ENCODE results near the gene LYPD6.
A peak's percentile ranks its signal among the peaks of the same experiment; 100 is the strongest.

LYPD6 gene

GRCh38 chr2:149438330-149438960, 108.1 kb downstream of the LYPD6 start:
- TF ChIP-seq CTCF (IDR thresholded peaks at IDR 0.05; ENCODE audit: low read depth, low read length, missing control alignments), result no peak
- DNase-seq (ENCODE audit: low read depth), result peak; percentile 19
- H3K4me3 ChIP-seq (ENCODE audit: low read depth, low read length), result no peak overlapping the region

GRCh38 chr2:149441255-149441654, 110.9 kb downstream of the LYPD6 start:
- TF ChIP-seq CTCF (IDR thresholded peaks at IDR 0.05; ENCODE audit: low read depth, low read length, missing control alignments), result no peak
- H3K4me3 ChIP-seq (ENCODE audit: low read depth, low read length), result no peak overlapping the region
- no peak for DNase-seq (ENCODE audit: low read depth)

- TF ChIP-seq CTCF (IDR thresholded peaks at IDR 0.05; ENCODE audit: low read depth, low read length, missing control alignments), result no peak
- no peak for DNase-seq (ENCODE audit: low read depth)
- H3K4me3 ChIP-seq (ENCODE audit: low read depth, low read length), result no peak overlapping the region
Observed at GRCh38 chr2:149442346-149442745, 112.0 kb downstream of the LYPD6 start.

GRCh38 chr2:149443150-149443549, 112.8 kb downstream of the LYPD6 start:
- H3K4me3 ChIP-seq (ENCODE audit: low read depth, low read length), result no peak overlapping the region
- no peak for DNase-seq (ENCODE audit: low read depth)
- no peak for TF ChIP-seq CTCF (IDR thresholded peaks at IDR 0.05; ENCODE audit: low read depth, low read length, missing control alignments)

GRCh38 chr2:149446748-149447147, 116.4 kb downstream of the LYPD6 start:
- DNase-seq (ENCODE audit: low read depth), result no peak
- H3K4me3 ChIP-seq (ENCODE audit: low read depth, low read length), result no peak overlapping the region
- no peak for TF ChIP-seq CTCF (IDR thresholded peaks at IDR 0.05; ENCODE audit: low read depth, low read length, missing control alignments)

GRCh38 chr2:149448315-149448714, 117.9 kb downstream of the LYPD6 start:
- H3K4me3 ChIP-seq (ENCODE audit: low read depth, low read length), result no peak overlapping the region
- DNase-seq (ENCODE audit: low read depth), result no peak
- no peak for TF ChIP-seq CTCF (IDR thresholded peaks at IDR 0.05; ENCODE audit: low read depth, low read length, missing control alignments)

GRCh38 chr2:149449017-149449416, 118.6 kb downstream of the LYPD6 start:
- no peak for DNase-seq (ENCODE audit: low read depth)
- no peak for TF ChIP-seq CTCF (IDR thresholded peaks at IDR 0.05; ENCODE audit: low read depth, low read length, missing control alignments)
- H3K4me3 ChIP-seq (ENCODE audit: low read depth, low read length), result no peak overlapping the region
